Measurements from ENCODE around the gene KNOP1. TPM values are rescaled to one million over a fixed set of nuclear protein-coding genes. Genes with fewer than 3 reads are reported as not detected.
A peak's percentile ranks its signal among the peaks of the same experiment; 100 is the strongest.
"Not testable (repeated sequence)": the region's sequence is repeated elsewhere in the genome, so short reads cannot be mapped to it uniquely, and the experiment has no call there.

KNOP1 gene
- total and polyA plus RNA-seq, 3 donors from 2014 or later: 22.4 to 26.8 (median 25.3) TPM

- peaks cover 4% of the 10 kb centered on the region for H3K4me1 ChIP-seq
- intact Hi-C loops (cut with DNase I; ENCODE audit: low total_unique reads): no loop called here
- H3K4me3 ChIP-seq: no peak overlapping the region
- H3K27me3 ChIP-seq: no peaks in the 10 kb centered on the region
- 87 to 92% methylated on average over 12 of the region's 12 CpGs for WGBS, 2 donors
- DNase-seq: no peak
- no peak for TF ChIP-seq CTCF (IDR thresholded peaks at IDR 0.05)
- no peaks in the 10 kb centered on the region for H3K9me3 ChIP-seq
- H3K36me3 ChIP-seq (ENCODE audit: low read depth, missing control alignments): no peaks in the 10 kb centered on the region
- H3K27ac ChIP-seq: no peak overlapping the region
These were observed 36.4 kb downstream of the KNOP1 start for GRCh38 chr16:19681637-19682036.

- Histone ChIP-seq H3K4me1 (peaks cover 7% of the 10 kb centered on the region), H3K27me3 (no peaks in the 10 kb centered on the region), H3K36me3 (ENCODE audit: low read depth, missing control alignments) (no peaks in the 10 kb centered on the region), H3K9me3 (no peaks in the 10 kb centered on the region), H3K27ac (no peak overlapping the region), H3K4me3 (no peak overlapping the region)
- TF ChIP-seq CTCF (IDR thresholded peaks at IDR 0.05) (no peak), POLR2A (IDR thresholded peaks at IDR 0.05) (no peak)
- 80 to 81% methylated on average over 6 of the region's 6 CpGs for WGBS, 2 donors
- DNase-seq: no peak
- intact Hi-C loops (cut with DNase I; ENCODE audit: low total_unique reads): no loop called here
These were observed 37.1 kb downstream of the KNOP1 start for GRCh38 chr16:19680881-19681340.

GRCh38 chr16:19679281-19679680 is 38.7 kb downstream of the KNOP1 start:
- DNase-seq; H3K36me3 ChIP-seq (ENCODE audit: low read depth, missing control alignments); H3K27ac ChIP-seq; H3K27me3 ChIP-seq; intact Hi-C loops (cut with DNase I; ENCODE audit: low total_unique reads); H3K9me3 ChIP-seq; H3K4me3 ChIP-seq; H3K4me1 ChIP-seq: not testable (repeated sequence)
- WGBS, 2 donors: 93 to 96% methylated on average over 6 of the region's 6 CpGs

- DNase-seq: no peak
- Histone ChIP-seq H3K27ac (peak overlapping the region; percentile 13 to 63), H3K4me3 (no peak overlapping the region), H3K9me3 (no peaks in the 10 kb centered on the region), H3K36me3 (ENCODE audit: low read depth, missing control alignments) (no peaks in the 10 kb centered on the region), H3K4me1 (peaks cover 7% of the 10 kb centered on the region), H3K27me3 (no peaks in the 10 kb centered on the region)
- no peak for TF ChIP-seq POLR2A (IDR thresholded peaks at IDR 0.05)
- TF ChIP-seq CTCF (IDR thresholded peaks at IDR 0.05): no peak
- intact Hi-C loops (cut with DNase I; ENCODE audit: low total_unique reads): no loop called here
- WGBS, 2 donors: 67 to 69% methylated on average over 7 of the region's 7 CpGs
These were observed 39.2 kb downstream of the KNOP1 start for GRCh38 chr16:19678804-19679203.

GRCh38 chr16:19677402-19677801 is 40.6 kb downstream of the KNOP1 start:
- intact Hi-C loops (cut with DNase I; ENCODE audit: low total_unique reads): no loop called here
- WGBS, 2 donors: 54 to 71% methylated on average over 7 of the region's 7 CpGs
- peaks cover 7% of the 10 kb centered on the region for H3K4me1 ChIP-seq
- H3K36me3 ChIP-seq (ENCODE audit: low read depth, missing control alignments): no peaks in the 10 kb centered on the region
- H3K9me3 ChIP-seq: no peaks in the 10 kb centered on the region
- H3K27ac ChIP-seq: peak overlapping the region; percentile 23 to 61
- DNase-seq: peak; percentile 56
- TF ChIP-seq CTCF (IDR thresholded peaks at IDR 0.05) (no peak), POLR2A (IDR thresholded peaks at IDR 0.05) (no peak)
- no peak overlapping the region for H3K4me3 ChIP-seq
- H3K27me3 ChIP-seq: no peaks in the 10 kb centered on the region
